ENCODE results near the gene THAP12. TPM values are rescaled to one million over a fixed set of nuclear protein-coding genes. Genes with fewer than 3 reads are reported as not detected.

Gene THAP12
- total RNA-seq, 1 donor from 2014 or later = 32.2 TPM

GRCh38 chr11:76316726-76317125 is 64.2 kb downstream of the THAP12 start:
- no peak for DNase-seq
- Mint-ChIP-seq H3K4me1 (ENCODE audit: low read depth, unreplicated experiment) (peaks cover 4% of the 10 kb centered on the region), H3K27me3 (ENCODE audit: unreplicated experiment) (peaks cover 17% of the 10 kb centered on the region), H3K27ac (ENCODE audit: unreplicated experiment) (no peak overlapping the region), H3K9me3 (ENCODE audit: unreplicated experiment) (peaks cover 5% of the 10 kb centered on the region), H3K4me3 (ENCODE audit: unreplicated experiment) (no peak overlapping the region), H3K36me3 (ENCODE audit: unreplicated experiment) (no peaks in the 10 kb centered on the region)
- no peak for TF ChIP-seq CTCF (IDR thresholded peaks at IDR 0.05; ENCODE audit: partially characterized antibody, unreplicated experiment)

GRCh38 chr11:76315182-76315853 is 65.6 kb downstream of the THAP12 start:
- peaks cover 4% of the 10 kb centered on the region for H3K4me1 Mint-ChIP-seq (ENCODE audit: low read depth, unreplicated experiment)
- no peak overlapping the region for H3K4me3 Mint-ChIP-seq (ENCODE audit: unreplicated experiment)
- H3K27me3 Mint-ChIP-seq (ENCODE audit: unreplicated experiment) = peaks cover 7% of the 10 kb centered on the region
- peaks cover 3% of the 10 kb centered on the region for H3K9me3 Mint-ChIP-seq (ENCODE audit: unreplicated experiment)
- TF ChIP-seq CTCF (IDR thresholded peaks at IDR 0.05; ENCODE audit: partially characterized antibody, unreplicated experiment) = no peak
- no peaks in the 10 kb centered on the region for H3K36me3 Mint-ChIP-seq (ENCODE audit: unreplicated experiment)
- H3K27ac Mint-ChIP-seq (ENCODE audit: unreplicated experiment) = no peak overlapping the region
- no peak for DNase-seq

- Mint-ChIP-seq H3K27ac (ENCODE audit: unreplicated experiment) (no peak overlapping the region), H3K4me1 (ENCODE audit: low read depth, unreplicated experiment) (peaks cover 4% of the 10 kb centered on the region), H3K4me3 (ENCODE audit: unreplicated experiment) (no peak overlapping the region), H3K36me3 (ENCODE audit: unreplicated experiment) (no peaks in the 10 kb centered on the region), H3K27me3 (ENCODE audit: unreplicated experiment) (peaks cover 6% of the 10 kb centered on the region), H3K9me3 (ENCODE audit: unreplicated experiment) (peaks cover 3% of the 10 kb centered on the region)
- DNase-seq = no peak
- TF ChIP-seq CTCF (IDR thresholded peaks at IDR 0.05; ENCODE audit: partially characterized antibody, unreplicated experiment) = no peak
Observed at GRCh38 chr11:76314741-76315090, 66.2 kb downstream of the THAP12 start.

- no peak overlapping the region for H3K27ac Mint-ChIP-seq (ENCODE audit: unreplicated experiment)
Observed at GRCh38 chr11:76313913-76314740, 66.8 kb downstream of the THAP12 start.

More at GRCh38 chr11:76313913-76314740, 66.8 kb downstream of the THAP12 start:
- TF ChIP-seq CTCF (IDR thresholded peaks at IDR 0.05; ENCODE audit: partially characterized antibody, unreplicated experiment) = no peak
- no peak overlapping the region for H3K4me3 Mint-ChIP-seq (ENCODE audit: unreplicated experiment)
- H3K4me1 Mint-ChIP-seq (ENCODE audit: low read depth, unreplicated experiment) = peaks cover 4% of the 10 kb centered on the region
- peaks cover 1% of the 10 kb centered on the region for H3K9me3 Mint-ChIP-seq (ENCODE audit: unreplicated experiment)
- DNase-seq = no peak
- peaks cover 6% of the 10 kb centered on the region for H3K27me3 Mint-ChIP-seq (ENCODE audit: unreplicated experiment)
- no peaks in the 10 kb centered on the region for H3K36me3 Mint-ChIP-seq (ENCODE audit: unreplicated experiment)

Measured in glutamatergic neuron (in vitro differentiated cells).